Measurements from ENCODE around the gene BAIAP2L1. TPM values are rescaled to one million over a fixed set of nuclear protein-coding genes. Genes with fewer than 3 reads are reported as not detected.

BAIAP2L1 gene
- total RNA-seq, 1 donor from 2014 or later: 1.4 TPM

DNA sequence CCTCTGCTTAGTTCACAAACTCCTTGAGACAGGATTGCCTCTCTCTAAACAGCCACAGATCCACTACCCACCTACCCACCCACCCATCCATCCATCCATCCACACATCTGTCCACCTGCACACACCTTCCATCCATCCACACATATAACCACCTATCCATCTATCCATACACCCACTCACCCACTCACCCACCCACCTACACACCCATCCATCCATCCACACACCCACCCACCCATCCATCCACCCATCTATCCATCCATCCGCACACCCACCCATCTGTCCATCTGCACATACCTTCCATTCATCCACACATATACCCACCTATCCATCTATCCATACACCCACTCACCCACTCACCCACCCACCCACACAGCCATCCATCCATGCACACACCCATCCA lies 158.5 kb downstream of the BAIAP2L1 start:
- Mint-ChIP-seq H3K4me1 (no peaks in the 10 kb centered on the region), H3K9me3 (no peaks in the 10 kb centered on the region), H3K27me3 (no peaks in the 10 kb centered on the region), H3K27ac (no peak overlapping the region), H3K36me3 (ENCODE audit: low read depth) (peaks cover 38% of the 10 kb centered on the region), H3K4me3 (no peak overlapping the region)
- no peak for DNase-seq
- intact Hi-C loops (cut with micrococcal nuclease): no loop called here

DNA sequence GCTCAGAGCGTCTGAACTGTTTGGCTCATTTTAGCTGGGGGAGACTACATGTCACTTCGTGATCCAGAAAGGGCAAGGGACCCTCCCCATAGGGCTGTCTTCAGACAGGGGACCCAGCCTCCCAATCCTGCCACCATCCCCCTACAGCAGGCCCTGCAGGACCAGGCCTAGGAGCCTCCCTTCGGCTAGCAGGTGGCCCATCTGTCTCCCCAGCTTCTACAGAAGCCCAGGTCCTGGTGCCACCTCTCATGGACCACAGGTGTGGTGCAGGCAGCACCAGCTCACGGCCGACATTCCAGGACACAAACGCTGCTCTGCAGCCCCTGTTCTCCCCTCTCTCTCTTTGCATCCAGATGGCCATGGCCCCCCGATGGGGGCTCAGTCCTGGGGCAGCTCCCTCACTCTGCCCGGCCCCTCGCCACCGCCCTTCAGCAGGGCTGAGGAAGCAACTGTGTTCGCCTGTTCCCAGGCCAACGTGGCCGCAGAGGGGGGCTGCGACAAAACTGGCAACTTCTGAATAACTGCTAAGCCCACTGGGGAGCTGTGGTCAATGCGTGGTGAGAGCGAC lies 159.1 kb downstream of the BAIAP2L1 start:
- intact Hi-C loops (cut with micrococcal nuclease): no loop called here
- H3K9me3 Mint-ChIP-seq: no peaks in the 10 kb centered on the region
- no peak for DNase-seq
- H3K36me3 Mint-ChIP-seq (ENCODE audit: low read depth): peaks cover 38% of the 10 kb centered on the region
- H3K4me3 Mint-ChIP-seq: no peak overlapping the region
- H3K27me3 Mint-ChIP-seq: no peaks in the 10 kb centered on the region
- H3K4me1 Mint-ChIP-seq: no peaks in the 10 kb centered on the region
- H3K27ac Mint-ChIP-seq: no peak overlapping the region

Other genes with a start within 250 kb of the BAIAP2L1 start
- 0.40 and 0.72 TPM in 2 replicates for gene BHLHA15, start 189.7 kb downstream of the BAIAP2L1 start, total RNA-seq
- gene TECPR1, start 148.9 kb downstream of the BAIAP2L1 start, total RNA-seq: 43.1 and 47.8 TPM in 2 replicates
- 66.8 and 70.3 TPM in 2 replicates for gene BRI3, start 119.4 kb downstream of the BAIAP2L1 start, total RNA-seq
- gene NPTX2, start 216.2 kb upstream of the BAIAP2L1 start, total RNA-seq: not detected in 2 replicates